EH (cell line): ENCODE results near the gene BRD2.
A peak's percentile ranks its signal among the peaks of the same experiment; 100 is the strongest.

Experiments used
- DNase-seq: peaks from one replicate; pipeline ENCODE4 v3.0.0-alpha.2; 2015; ENCODE audit warnings: low read depth

The BRD2 gene

GRCh38 chr6:32972353-32973143 is 4.2 kb downstream of the BRD2 start:
- no peak for DNase-seq

DNA sequence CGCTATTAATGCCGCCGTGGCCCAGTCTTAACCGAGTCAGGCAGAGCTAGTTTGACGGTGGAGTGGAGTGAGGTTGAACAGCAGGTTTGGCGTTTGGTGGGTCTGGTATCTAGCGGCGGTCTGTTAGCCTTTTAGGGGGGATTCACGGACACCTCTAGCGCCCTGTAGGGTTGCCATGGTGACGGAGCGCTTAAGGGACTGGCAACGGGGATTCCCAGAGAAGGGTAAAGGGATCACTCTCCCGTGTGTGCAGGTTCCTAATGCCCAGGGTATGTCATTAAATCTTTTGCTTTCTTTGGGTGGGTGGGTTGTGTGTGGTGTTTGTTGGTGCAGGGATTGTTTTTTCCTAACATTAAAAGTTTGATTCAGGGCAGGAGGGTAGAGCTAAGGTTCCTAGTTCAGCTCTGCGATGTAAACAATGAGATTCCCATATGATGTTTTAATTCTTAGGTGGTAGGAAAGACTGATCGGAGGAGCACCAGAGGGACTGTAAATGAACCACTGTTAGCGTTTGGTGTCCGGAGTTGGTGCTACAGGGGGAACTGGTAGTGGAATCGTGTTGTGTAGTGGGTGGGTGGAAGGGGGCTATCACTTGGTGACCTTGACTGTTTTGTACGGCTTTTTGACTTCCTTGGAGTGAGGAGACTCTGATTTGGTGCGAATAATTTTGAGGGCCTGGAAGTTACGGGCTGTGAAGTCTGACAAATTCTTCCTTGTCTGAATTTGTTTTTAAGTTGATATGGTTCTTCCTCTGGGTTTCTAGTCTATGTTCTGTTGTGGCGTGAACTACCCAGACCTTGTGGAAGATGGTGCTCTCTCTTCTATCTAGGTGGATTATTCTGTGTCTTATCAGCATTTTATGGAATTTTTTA is 5.0 kb downstream of the BRD2 start:
- peak; percentile 58 for DNase-seq

- DNase-seq: peak; percentile 73
Observed at GRCh38 chr6:32974016-32974333, 5.6 kb downstream of the BRD2 start.

GRCh38 chr6:32974541-32975308 is 6.3 kb downstream of the BRD2 start:
- DNase-seq: no peak

GRCh38 chr6:32975886-32976285 is 7.5 kb downstream of the BRD2 start:
- no peak for DNase-seq

DNA sequence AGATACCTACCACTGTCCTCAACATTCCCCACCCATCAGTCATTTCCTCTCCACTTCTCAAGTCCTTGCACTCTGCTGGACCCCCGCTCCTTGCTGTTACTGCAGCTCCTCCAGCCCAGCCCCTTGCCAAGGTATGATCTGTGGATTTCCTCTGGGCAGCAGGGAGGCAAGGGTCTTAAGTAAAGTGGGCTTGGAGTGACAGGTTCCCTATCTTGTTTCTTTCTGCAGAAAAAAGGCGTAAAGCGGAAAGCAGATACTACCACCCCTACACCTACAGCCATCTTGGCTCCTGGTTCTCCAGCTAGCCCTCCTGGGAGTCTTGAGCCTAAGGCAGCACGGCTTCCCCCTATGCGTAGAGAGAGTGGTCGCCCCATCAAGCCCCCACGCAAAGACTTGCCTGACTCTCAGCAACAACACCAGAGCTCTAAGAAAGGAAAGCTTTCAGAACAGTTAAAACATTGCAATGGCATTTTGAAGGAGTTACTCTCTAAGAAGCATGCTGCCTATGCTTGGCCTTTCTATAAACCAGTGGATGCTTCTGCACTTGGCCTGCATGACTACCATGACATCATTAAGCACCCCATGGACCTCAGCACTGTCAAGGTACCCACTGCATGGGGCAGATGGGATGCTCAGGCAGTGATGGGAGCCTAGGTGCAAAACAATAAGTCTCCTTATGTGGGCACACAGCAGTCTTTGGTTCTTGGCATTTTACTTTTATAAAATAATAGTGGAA is 8.1 kb downstream of the BRD2 start:
- no peak for DNase-seq

- no peak for DNase-seq
Observed at GRCh38 chr6:32977272-32977952, 9.0 kb downstream of the BRD2 start.

DNA sequence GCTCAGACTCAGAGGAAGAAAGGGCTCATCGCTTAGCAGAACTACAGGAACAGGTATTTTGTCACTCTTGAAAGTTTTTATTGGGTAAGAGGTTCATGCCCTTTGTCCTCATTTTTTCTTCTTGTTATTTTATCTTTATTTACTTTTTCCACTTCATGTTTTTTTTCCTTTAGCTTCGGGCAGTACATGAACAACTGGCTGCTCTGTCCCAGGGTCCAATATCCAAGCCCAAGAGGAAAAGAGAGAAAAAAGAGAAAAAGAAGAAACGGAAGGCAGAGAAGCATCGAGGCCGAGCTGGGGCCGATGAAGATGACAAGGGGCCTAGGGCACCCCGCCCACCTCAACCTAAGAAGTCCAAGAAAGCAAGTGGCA is 9.5 kb downstream of the BRD2 start:
- DNase-seq: no peak

DNA sequence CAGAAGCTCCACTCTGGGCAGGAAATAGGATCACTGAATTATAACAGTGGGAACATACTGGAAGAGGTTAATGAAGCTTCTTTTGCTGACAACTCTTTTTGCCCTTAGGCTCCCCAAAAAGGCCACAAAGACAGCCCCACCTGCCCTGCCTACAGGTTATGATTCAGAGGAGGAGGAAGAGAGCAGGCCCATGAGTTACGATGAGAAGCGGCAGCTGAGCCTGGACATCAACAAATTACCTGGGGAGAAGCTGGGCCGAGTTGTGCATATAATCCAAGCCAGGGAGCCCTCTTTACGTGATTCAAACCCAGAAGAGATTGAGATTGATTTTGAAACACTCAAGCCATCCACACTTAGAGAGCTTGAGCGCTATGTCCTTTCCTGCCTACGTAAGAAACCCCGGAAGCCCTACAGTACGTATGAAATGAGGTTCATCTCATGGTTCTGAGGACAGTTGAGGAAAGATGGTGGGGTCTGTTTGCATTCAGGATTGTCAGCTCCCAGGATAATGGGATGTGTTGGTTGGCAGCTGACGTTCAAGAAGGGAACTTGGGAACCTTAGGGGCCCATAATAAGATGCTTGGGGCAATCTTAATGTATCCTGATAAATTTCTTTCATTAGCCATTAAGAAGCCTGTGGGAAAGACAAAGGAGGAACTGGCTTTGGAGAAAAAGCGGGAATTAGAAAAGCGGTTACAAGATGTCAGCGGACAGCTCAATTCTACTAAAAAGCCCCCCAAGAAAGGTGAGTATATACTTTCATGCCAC is 11.5 kb downstream of the BRD2 start:
- no peak for DNase-seq

DNA sequence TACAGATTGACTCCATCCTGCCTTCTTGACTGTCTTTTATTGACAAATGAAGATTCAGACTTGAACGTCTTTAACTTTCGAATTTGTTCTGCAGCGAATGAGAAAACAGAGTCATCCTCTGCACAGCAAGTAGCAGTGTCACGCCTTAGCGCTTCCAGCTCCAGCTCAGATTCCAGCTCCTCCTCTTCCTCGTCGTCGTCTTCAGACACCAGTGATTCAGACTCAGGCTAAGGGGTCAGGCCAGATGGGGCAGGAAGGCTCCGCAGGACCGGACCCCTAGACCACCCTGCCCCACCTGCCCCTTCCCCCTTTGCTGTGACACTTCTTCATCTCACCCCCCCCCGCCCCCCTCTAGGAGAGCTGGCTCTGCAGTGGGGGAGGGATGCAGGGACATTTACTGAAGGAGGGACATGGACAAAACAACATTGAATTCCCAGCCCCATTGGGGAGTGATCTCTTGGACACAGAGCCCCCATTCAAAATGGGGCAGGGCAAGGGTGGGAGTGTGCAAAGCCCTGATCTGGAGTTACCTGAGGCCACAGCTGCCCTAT is 12.2 kb downstream of the BRD2 start:
- DNase-seq: no peak

GRCh38 chr6:32982084-32982701 is 13.8 kb downstream of the BRD2 start:
- peak; percentile 25 for DNase-seq

GRCh38 chr6:32982702-32983492 is 14.5 kb downstream of the BRD2 start:
- DNase-seq: no peak

- DNase-seq: no peak
Observed at GRCh38 chr6:32983493-32983848, 15.1 kb downstream of the BRD2 start.

DNA sequence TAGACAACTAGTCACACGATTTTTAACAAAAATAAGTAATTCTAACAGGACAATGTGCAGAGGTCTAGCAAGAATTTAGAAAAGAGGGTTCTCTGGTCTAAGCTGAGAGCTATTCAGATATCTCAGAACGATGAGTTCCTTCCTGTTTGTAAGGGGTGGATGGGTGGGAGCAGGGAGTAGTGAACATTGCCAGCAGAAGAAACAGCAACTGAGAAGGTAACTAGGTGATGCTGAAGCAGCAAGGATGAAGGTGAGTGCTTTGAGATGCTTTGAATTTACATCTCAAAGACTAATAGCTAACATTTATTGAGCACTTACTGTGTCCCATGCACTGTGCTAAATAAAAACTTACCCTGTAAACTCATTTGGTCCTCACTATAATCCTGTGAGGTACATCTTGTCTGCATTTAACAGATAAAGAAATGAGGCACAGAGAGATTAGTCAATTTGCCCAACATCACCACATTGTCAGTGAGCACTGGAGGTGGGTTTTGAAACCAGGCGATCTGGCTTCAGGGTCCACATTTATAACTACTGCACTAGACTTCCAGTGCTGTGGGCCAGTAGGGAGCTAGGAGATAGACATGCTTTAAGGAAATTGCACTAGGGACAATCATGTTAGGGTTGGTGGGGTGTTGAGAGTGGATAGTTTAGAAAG is 15.7 kb downstream of the BRD2 start:
- DNase-seq: no peak

- DNase-seq: peak; percentile 83
Observed at GRCh38 chr6:32984622-32985389, 16.4 kb downstream of the BRD2 start.

DNA sequence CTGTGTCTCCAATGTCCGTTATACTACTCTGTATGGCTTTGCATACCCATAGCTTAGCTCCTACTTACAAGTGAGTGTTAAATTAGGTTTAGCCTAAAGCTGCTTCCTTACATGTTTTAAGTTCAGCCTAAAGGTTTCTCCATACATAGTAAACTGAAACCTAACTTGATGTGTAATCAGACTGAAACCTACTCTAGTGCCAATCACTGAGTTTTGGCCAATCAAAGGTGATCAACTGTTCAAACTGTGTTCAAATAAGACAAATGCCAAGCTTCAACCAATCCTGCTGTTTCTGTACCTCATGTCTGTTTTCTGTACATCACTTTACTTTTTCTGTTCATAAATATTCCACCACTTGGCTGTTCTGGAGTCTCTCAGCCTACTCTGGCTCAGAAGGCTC is 21.0 kb downstream of the BRD2 start:
- no peak for DNase-seq

DNA sequence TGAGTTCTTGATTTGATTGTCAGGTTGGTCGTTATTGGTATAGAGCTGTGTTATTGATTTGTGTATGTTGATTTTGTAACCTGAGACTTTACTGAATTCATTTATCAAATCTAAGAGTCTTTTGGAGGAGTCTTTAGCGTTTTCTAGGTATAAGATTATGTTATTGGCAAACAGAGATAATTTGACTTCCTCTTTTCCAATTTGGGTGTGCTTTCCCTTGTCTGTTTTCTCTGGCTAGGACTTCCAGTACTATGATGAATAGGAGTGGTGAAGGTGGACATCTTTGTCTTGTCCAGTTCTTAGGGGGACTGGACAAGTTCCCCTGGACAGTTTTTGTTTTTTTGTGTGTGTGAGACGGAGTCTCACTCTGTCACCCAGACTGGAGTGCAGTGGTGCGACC is 23.6 kb downstream of the BRD2 start:
- no peak for DNase-seq
